H1 (cell line): ENCODE results near the gene LDHAL6A. TPM values are rescaled to one million over a fixed set of nuclear protein-coding genes. Genes with fewer than 3 reads are reported as not detected.

ENCODE experiments used
- CTCF ChIA-PET: fragments of 300-600 bp; sonication (Branson Sonifier 250); formaldehyde crosslinking; loops from one replicate; lab custom pipeline; 2021; ENCODE audit not compliant: partially characterized antibody; lab: Charles Lee
- POLR2A ChIA-PET: fragments of 300-600 bp; sonication (Branson Sonifier 250); formaldehyde crosslinking; loops from one replicate; lab custom pipeline; 2021; ENCODE audit warnings: inconsistent platforms; ENCODE audit not compliant: partially characterized antibody; lab: Charles Lee
- DNase-seq, 2 experiments: peaks; one replicate each; pipeline versions ENCODE4 v3.0.0 to v3.0.0-alpha.2; 2010 to 2022; ENCODE audit warnings: low spot score in 2 of 2, low read depth in 1 of 2, mixed read lengths in 1 of 2
- FAIRE-seq: peaks from 2 replicates; lab custom pipeline; 2011; peaks lifted over from hg19 to GRCh38; lab: Jason Lieb, UNC
- H2AFZ ChIP-seq: 2 replicates; pipeline ENCODE4 v1.8.1; 2012; ENCODE audit warnings: low read length, inconsistent platforms
- H2AK5ac ChIP-seq: 2 replicates; pipeline ENCODE4 v1.6.1; 2013; ENCODE audit warnings: low read depth, low read length
- H2BK120ac ChIP-seq: replicated peaks from 2 replicates; pipeline ENCODE3; 2013; ENCODE audit warnings: low read depth, low read length, inconsistent platforms
- H2BK12ac ChIP-seq: 2 replicates; pipeline ENCODE4 v1.6.1; 2013; ENCODE audit warnings: low read depth, low read length
- H2BK15ac ChIP-seq: 2 replicates; pipeline ENCODE4 v1.6.1; 2013; ENCODE audit warnings: low read length
- H2BK20ac ChIP-seq: 2 replicates; pipeline ENCODE4 v1.6.1; 2013; ENCODE audit warnings: low read length
- H2BK5ac ChIP-seq: 2 replicates; pipeline ENCODE4 v1.6.1; 2013; ENCODE audit warnings: low read depth, low read length
- H3K14ac ChIP-seq: 2 replicates; pipeline ENCODE4 v1.6.1; 2013; ENCODE audit warnings: inconsistent platforms; ENCODE audit not compliant: insufficient read length
- H3K18ac ChIP-seq: 2 replicates; pipeline ENCODE4 v1.6.1; 2013; ENCODE audit warnings: low read length; ENCODE audit errors: extremely low read depth
- H3K23ac ChIP-seq: 2 replicates; pipeline ENCODE4 v1.6.1; 2013; ENCODE audit warnings: inconsistent platforms; ENCODE audit not compliant: insufficient read length
- H3K23me2 ChIP-seq: 2 replicates; pipeline ENCODE4 v1.6.1; 2013; ENCODE audit warnings: low read depth, low read length
- H3K27ac ChIP-seq: 2 replicates; pipeline ENCODE4 v1.6.1; 2011; ENCODE audit warnings: low read depth, low read length, inconsistent platforms
- H3K27me3 ChIP-seq, 4 experiments: replicated peaks in 1 of 4; 1 replicate in 1 of 4; 2 replicates in 3 of 4; pipeline versions ENCODE4 v1.6.1 to v1.8.1; 2011 to 2013; ENCODE audit warnings: low read length in 3 of 4, mild to moderate bottlenecking in 3 of 4, inconsistent platforms in 2 of 4, mixed read lengths in 2 of 4, moderate library complexity in 1 of 4; ENCODE audit not compliant: control insufficient read depth in 3 of 4, insufficient read depth in 3 of 4; ENCODE audit errors: extremely low read depth in 1 of 4
- H3K36me3 ChIP-seq, 4 experiments: 2 replicates each; pipeline versions ENCODE4 v1.6.1 to v1.8.1; 2011 to 2013; ENCODE audit warnings: mild to moderate bottlenecking in 4 of 4, low read length in 3 of 4, moderate library complexity in 2 of 4, control low read depth in 1 of 4, inconsistent platforms in 1 of 4; ENCODE audit not compliant: insufficient read depth in 4 of 4, control insufficient read depth in 2 of 4
- H3K4ac ChIP-seq: replicated peaks from 2 replicates; pipeline ENCODE3; 2013; ENCODE audit warnings: low read length, low read depth, mixed read lengths, inconsistent platforms; ENCODE audit not compliant: insufficient read length
- H3K4me1 ChIP-seq, 4 experiments: replicated peaks in 1 of 4; 1 replicate in 1 of 4; 2 replicates in 3 of 4; pipeline versions ENCODE4 v1.6.1 to v1.8.1; 2011 to 2013; ENCODE audit warnings: low read length in 3 of 4, inconsistent platforms in 2 of 4, mixed read lengths in 1 of 4; ENCODE audit not compliant: insufficient read depth in 4 of 4, control insufficient read depth in 3 of 4
- H3K4me2 ChIP-seq, 2 experiments: 2 replicates each; pipeline versions ENCODE4 v1.6.1 to v1.8.1; 2011 to 2013; ENCODE audit warnings: low read depth in 2 of 2, low read length in 2 of 2, control low read depth in 1 of 2, inconsistent platforms in 1 of 2, mild to moderate bottlenecking in 1 of 2; ENCODE audit not compliant: insufficient read depth in 1 of 2
- H3K4me3 ChIP-seq, 4 experiments: fragments of 200-600, 300-600 bp in 1 of 4; sonication (generic), shearing (Covaris generic), sonication (Bioruptor Twin) in 1 of 4; 2 replicates each; pipeline versions ENCODE4 v1.5.1 to v1.8.1; 2011 to 2016; ENCODE audit warnings: low read length in 4 of 4, low read depth in 3 of 4, control low read depth in 2 of 4, inconsistent platforms in 2 of 4, mild to moderate bottlenecking in 2 of 4, mixed read lengths in 1 of 4, moderate library complexity in 1 of 4; ENCODE audit not compliant: insufficient read depth in 2 of 4; ENCODE audit errors: extremely low read depth in 1 of 4
- H3K56ac ChIP-seq: replicated peaks from 2 replicates; pipeline ENCODE3; 2013; ENCODE audit warnings: low read depth, mild to moderate bottlenecking, mixed read lengths, low read length, inconsistent platforms; ENCODE audit not compliant: insufficient read length
- H3K79me1 ChIP-seq: 2 replicates; pipeline ENCODE4 v1.6.1; 2013; ENCODE audit warnings: low read depth, low read length, control low read depth
- H3K79me2 ChIP-seq, 2 experiments: 2 replicates each; pipeline versions ENCODE4 v1.6.1 to v1.8.1; 2012 to 2013; ENCODE audit warnings: low read length in 2 of 2, mild to moderate bottlenecking in 2 of 2, inconsistent platforms in 1 of 2; ENCODE audit not compliant: insufficient read depth in 2 of 2, control insufficient read depth in 1 of 2
- H3K9ac ChIP-seq, 4 experiments: replicated peaks in 1 of 4; 1 replicate in 1 of 4; 2 replicates in 3 of 4; pipeline versions ENCODE4 v1.6.1 to v1.8.1; 2011 to 2013; ENCODE audit warnings: low read depth in 3 of 4, low read length in 3 of 4, control low read depth in 2 of 4, mild to moderate bottlenecking in 2 of 4, moderate library complexity in 2 of 4, inconsistent platforms in 1 of 4; ENCODE audit errors: extremely low read depth in 1 of 4
- H3K9me3 ChIP-seq, 2 experiments: 2 replicates each; pipeline versions ENCODE4 v1.6.1 to v1.8.1; 2012 to 2013; ENCODE audit warnings: mild to moderate bottlenecking in 2 of 2, moderate library complexity in 2 of 2, control low read depth in 1 of 2, inconsistent platforms in 1 of 2, low read depth in 1 of 2, low read length in 1 of 2, mixed read lengths in 1 of 2; ENCODE audit not compliant: insufficient read depth in 2 of 2
- H4K20me1 ChIP-seq, 2 experiments: replicated peaks in 1 of 2; 2 replicates each; pipeline versions ENCODE3 to v1.8.1; 2011 to 2013; ENCODE audit warnings: inconsistent platforms in 2 of 2, low read length in 2 of 2, mild to moderate bottlenecking in 1 of 2; ENCODE audit not compliant: insufficient read depth in 2 of 2, control insufficient read depth in 1 of 2
- H4K5ac ChIP-seq: 2 replicates; pipeline ENCODE4 v1.6.1; 2013; ENCODE audit warnings: low read length, low read depth, mixed read lengths, inconsistent platforms; ENCODE audit not compliant: insufficient read length
- H4K8ac ChIP-seq: 2 replicates; pipeline ENCODE4 v1.8.0; 2013; ENCODE audit warnings: mild to moderate bottlenecking, moderate library complexity, low read length, inconsistent platforms; ENCODE audit not compliant: insufficient read depth; ENCODE audit errors: extremely low read depth
- H4K91ac ChIP-seq: replicated peaks from 2 replicates; pipeline ENCODE3; 2013; ENCODE audit warnings: low read length, mixed read lengths, inconsistent platforms; ENCODE audit not compliant: insufficient read length
- BACH1 ChIP-seq: IDR thresholded peaks from 2 replicates; pipeline ENCODE4 v1.6.1; 2012; ENCODE audit warnings: low read length, improper control_type of control experiment
- E2F6 ChIP-seq: IDR thresholded peaks from 2 replicates; pipeline ENCODE4 v1.6.1; 2012; ENCODE audit warnings: inconsistent platforms
- WGBS, 2 experiments: shearing (Covaris generic) in 1 of 2; methylation state at CpG; one replicate each; pipeline versions ENCODE4 v1.1.6 to v1.1.7; 2013 to 2015; ENCODE audit warnings: low lambda C conversion rate in 2 of 2, mixed read lengths in 2 of 2, inconsistent platforms in 1 of 2, low coverage in 1 of 2, missing lambda C conversion rate in 1 of 2; ENCODE audit not compliant: insufficient replicate concordance in 2 of 2, insufficient coverage in 1 of 2, insufficient read length in 1 of 2; ENCODE audit errors: extremely low coverage in 1 of 2, missing lambda C conversion rate in 1 of 2; 5-methylcytosine and 5-hydroxymethylcytosine counted together
- polyA plus RNA-seq, 7 experiments: library from polyadenylated mRNA; depleted of rRNA in 3 of 7; stranded (reverse) in 5 of 7; unstranded in 2 of 7; fragments of >200 nt in 5 of 7; fragments of 200-250 nt in 2 of 7; gene quantifications; 1 replicate in 5 of 7; 2 replicates in 1 of 7; 4 replicates in 1 of 7; pipeline versions ENCODE4 v1.2.1 to v1.2.3, GENCODE V29; 2011 to 2013; ENCODE audit warnings: missing spikeins in 2 of 7, mixed read lengths in 2 of 7
- total RNA-seq: library from RNA; stranded (reverse); fragmentation: NEBNext Ultra II Directional; extraction: Animal tissue kit (Norgen Biotek cat#: 25700); gene quantifications from 2 replicates; pipeline ENCODE4 v1.2.1, GENCODE V29; 2021

The LDHAL6A gene
- total and polyA plus RNA-seq, 2 of the 8 experiments (the other 6 are each of a cell fraction or from before 2014, with no cell fraction given) = not detected

GRCh38 chr11:18438691-18439090 is 17.0 kb upstream of the LDHAL6A start:
- no peak overlapping the region for H3K9ac ChIP-seq
- no peaks in the 10 kb centered on the region for H3K27me3 ChIP-seq
- H3K79me2 ChIP-seq = no peaks in the 10 kb centered on the region
- no peak overlapping the region for H3K23ac ChIP-seq
- H3K18ac ChIP-seq = no peak overlapping the region
- no peaks in the 10 kb centered on the region for H3K23me2 ChIP-seq
- no peak overlapping the region for H4K91ac ChIP-seq
- 95% methylated on average over 2 of the region's 2 CpGs; no CpG with 5 or more reads in 1 of the 2 experiments for WGBS, 2 experiments
- TF ChIP-seq E2F6 = no peak
- TF ChIP-seq BACH1 = no peak
- H3K27ac ChIP-seq = no peak overlapping the region
- no peak overlapping the region for H4K8ac ChIP-seq
- H3K4me3 ChIP-seq = no peak overlapping the region
- ChIA-PET POLR2A (no interaction called here), CTCF (interaction anchor here (1.0 to 1.2 kb wide), 2 partner anchors 28 to 283 kb away, joined by 3 to 7 read pairs; no protein-coding TSS in a partner anchor)
- no peak overlapping the region for H4K5ac ChIP-seq
- no peak overlapping the region for H2BK120ac ChIP-seq
- no peaks in the 10 kb centered on the region for H3K9me3 ChIP-seq
- no peak overlapping the region for H3K56ac ChIP-seq
- H2BK20ac ChIP-seq = no peak overlapping the region
- no peak overlapping the region for H3K4me2 ChIP-seq
- H3K4me1 ChIP-seq = no peaks in the 10 kb centered on the region
- H4K20me1 ChIP-seq = no peaks in the 10 kb centered on the region
- H2BK12ac ChIP-seq = no peak overlapping the region
- FAIRE-seq (no peak), DNase-seq (no peak)
- no peak overlapping the region for H2AFZ ChIP-seq
- no peak overlapping the region for H2AK5ac ChIP-seq
- no peak overlapping the region for H2BK5ac ChIP-seq
- no peak overlapping the region for H2BK15ac ChIP-seq
- no peaks in the 10 kb centered on the region; a peak in 1 of 8 replicates for H3K36me3 ChIP-seq
- no peaks in the 10 kb centered on the region for H3K79me1 ChIP-seq
- no peak overlapping the region for H3K14ac ChIP-seq
- no peak overlapping the region for H3K4ac ChIP-seq
